NCI-H1105 treated with DMSO at 0.1 percent for 48 hours (cell line): ENCODE data around the gene KCNIP4.

Experiments
- DNase-seq: peaks from one replicate; lab custom pipeline; 2025; lab: John Stamatoyannopoulos, UW

KCNIP4 gene

DNA sequence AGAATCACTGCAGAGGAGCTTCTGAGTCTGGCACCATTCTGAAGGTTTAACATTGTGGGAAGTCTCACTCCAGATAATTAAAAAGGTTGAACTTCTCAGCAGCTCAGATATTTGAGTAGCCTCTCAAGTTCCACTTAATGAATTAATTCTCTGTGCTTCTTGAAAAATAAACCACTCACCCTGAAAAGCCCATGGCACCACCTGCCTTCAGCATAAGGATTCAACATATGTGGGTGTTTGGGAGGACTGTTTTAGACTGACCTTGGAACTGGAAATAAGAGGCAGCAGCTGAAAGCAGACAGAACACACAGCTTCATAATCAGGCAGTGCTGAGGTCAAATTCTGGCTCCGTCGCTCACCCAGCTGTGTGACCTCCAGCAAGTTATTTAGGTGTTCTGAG is 100.6 kb downstream of the KCNIP4 start:
- DNase-seq, result peak; percentile 50

DNA sequence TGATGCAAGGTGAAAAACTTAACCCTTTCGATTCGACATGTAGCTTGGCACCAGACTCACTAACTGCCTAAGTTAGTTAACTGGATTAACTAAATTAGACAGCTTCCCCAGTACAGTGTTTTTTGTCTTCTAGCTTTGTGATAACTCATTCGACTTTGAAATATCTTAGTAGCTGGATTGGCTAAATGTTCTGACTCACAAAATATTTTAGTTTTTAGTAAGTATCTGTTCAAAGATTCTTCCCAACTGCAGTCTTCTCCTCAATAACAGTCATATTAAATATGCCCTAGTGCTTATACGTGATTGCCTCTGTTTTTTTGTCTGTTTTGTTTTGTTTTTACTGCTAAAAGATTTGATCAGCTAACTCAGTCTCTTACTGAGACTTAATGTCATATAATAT is 102.9 kb downstream of the KCNIP4 start:
- no peak for DNase-seq

- no peak for DNase-seq
Observed at GRCh38 chr4:21835712-21836111, 112.9 kb downstream of the KCNIP4 start.

DNA sequence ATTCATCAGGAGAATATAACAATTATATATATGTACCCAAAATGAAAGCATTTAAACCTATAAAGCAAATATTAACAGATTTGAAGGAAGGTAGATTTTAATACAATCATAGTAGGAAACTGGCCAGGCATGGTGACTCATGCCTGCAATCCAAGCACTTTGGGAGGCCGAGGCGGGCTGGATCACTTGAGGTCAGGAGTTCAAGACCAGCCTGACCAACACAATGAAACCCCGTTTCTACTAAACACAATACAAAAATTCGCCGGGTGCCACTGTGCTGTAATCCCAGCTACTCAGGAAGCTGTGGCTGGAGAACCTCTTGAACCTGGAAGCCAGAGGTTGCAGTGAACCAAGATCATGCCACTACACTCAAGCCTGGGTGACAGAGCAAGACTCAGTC is 118.3 kb downstream of the KCNIP4 start:
- DNase-seq, result no peak

- DNase-seq, result no peak
Observed at GRCh38 chr4:21827575-21827974, 121.0 kb downstream of the KCNIP4 start.

DNA sequence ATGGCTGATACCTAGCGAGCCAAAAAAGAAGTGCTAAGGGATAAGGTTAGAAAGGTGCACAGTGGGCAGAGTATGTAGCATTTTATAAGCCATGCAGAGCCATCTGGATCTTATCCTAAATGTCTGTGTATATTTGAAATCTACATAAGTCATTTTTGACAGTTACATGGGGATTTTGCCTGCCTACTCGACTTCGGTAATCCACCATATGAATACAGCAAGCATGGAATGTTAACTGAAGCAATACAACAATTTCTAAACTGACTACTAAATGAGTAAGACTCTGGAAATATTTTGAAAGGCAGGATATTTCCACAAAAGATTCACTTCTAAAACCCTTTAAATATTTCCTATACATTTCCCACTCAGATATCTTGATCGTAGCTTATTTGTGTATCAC is 122.5 kb downstream of the KCNIP4 start:
- no peak for DNase-seq

DNA sequence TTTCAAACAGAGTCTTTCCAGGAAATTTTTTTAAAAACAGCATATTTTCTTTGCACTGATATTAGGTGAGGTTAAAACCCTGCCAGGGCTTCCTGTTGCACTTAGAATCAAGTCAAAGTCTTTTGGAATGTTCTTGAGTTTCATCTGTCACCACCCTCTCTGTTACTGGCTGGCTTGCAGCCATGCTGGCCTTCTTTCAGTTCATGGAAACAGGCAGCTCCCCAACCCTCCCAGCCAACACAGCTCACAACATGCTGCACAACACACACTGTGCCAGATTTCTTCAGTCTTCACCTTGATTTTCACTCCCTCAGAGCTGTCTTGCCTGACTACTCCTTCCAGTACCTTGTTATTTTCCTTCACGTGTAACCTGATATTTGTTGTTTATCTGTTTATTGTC is 129.5 kb downstream of the KCNIP4 start:
- no peak for DNase-seq

DNA sequence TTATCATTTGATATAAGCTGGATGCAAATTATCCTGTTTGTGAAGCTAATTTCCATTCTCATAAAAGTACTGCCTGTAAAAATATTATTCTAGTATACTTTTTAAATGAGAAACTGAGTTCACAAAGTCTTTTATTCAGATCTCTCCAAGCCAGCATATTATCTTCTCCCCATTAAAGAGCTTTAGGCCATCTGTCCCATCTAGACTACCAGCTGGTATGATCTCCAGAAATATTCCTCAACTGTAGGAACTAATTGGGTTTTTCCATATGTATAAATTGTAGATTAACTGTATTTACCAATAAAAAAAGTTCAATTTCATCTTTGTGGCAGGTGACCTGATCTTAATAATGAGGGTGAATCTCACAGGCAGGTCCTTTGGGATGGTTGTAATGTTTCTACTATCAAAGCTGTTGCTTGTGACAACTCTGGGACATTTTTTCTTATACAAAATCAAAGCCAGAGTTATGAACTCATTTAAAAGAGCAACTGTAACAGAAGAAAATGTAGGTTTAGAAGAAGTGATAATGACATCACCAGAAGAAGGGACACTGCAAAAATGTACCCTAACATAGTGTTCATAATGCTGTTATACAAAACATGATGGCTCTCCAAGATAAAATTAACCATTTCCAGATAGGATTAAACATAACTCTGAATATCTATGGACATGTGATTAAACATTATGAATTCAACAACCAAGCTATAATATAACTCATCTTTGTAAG is 132.8 kb downstream of the KCNIP4 start:
- DNase-seq, result no peak

- DNase-seq, result no peak
Observed at GRCh38 chr4:21811565-21811964, 137.0 kb downstream of the KCNIP4 start.

GRCh38 chr4:21806991-21807390 is 141.6 kb downstream of the KCNIP4 start:
- DNase-seq, result no peak

DNA sequence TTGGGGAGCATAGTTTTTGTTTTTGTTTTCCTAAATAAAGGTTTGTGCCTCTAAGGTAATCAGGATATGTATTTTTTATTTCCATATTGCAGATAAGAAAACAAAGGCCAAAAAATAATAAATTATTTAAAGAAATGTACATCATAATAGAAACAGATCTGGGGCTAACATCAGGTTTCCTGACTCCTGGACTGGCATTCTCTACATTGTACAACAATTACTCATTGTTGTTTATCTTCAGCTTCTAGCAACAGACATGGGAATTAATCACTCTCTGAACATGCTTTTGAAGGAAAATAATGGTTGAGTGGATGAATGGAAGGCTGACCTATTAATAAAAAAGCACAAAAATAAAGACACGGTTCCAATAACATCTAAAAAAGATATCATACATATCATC is 146.2 kb downstream of the KCNIP4 start:
- no peak for DNase-seq

- DNase-seq, result no peak
Observed at GRCh38 chr4:21801661-21802385, 146.7 kb downstream of the KCNIP4 start.

DNA sequence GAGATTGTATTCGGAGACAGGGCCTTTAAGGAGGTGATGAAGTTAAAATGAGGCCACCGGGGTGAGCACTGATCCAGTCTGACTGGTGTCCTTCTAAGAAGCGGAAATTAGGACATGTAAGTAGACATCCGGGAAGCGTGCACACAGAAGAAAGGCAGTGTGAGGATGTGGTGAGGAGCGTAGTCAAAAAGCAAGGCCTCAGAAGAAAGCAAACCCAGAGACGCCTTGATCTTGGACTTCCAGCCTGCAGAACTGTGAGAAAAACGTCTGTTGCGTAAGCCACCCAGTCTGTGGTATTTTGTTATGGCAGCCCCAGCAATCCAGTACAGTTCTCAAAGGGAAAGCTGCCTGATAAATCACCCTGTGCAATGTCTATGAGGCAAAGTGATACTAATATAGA is 153.5 kb downstream of the KCNIP4 start:
- DNase-seq, result no peak

DNA sequence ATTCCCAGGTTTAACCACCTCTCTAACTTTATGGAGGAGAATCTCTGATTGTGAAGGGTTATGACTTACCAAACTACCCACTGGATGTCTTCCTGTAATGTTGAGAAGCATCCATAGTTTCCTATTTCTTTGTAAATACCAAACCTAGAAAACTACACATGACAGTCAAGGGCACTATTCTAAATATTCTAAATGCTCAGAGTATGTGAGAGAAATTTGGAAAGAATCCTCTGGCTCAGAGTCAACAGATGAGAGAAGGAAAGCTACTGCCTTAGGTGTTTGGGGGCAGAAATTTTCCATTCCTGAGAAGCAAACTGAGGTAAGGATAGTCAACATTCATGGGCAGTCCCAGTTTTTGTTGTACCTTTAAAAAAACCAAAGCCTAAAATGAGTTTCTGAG is 155.8 kb downstream of the KCNIP4 start:
- no peak for DNase-seq

DNA sequence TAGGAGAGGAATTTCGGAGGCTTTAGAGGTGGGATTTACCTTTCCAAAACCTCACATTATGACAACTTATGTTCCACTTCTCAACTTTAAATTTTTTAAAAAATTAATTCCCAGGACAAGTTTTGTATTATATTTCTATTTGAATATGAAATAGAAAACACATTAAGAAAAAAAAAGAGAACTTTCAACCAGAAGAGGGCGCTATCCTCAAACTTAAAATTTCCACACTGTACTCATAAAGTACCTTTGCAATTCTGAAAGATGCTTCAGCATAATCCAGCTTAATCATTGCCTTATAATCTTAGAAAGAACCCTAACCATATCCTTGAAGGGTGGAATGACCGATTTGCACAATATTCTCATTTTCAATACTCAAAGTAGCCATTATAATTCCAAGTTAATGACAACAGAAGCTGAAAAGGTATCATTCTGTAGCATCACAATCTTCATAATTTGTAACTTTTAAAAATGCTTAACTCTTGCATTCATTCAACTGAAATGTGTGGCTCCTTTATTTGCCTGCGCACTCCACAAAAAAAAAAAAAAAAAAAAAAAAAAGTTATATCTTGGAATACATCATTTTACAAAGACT is 158.0 kb downstream of the KCNIP4 start:
- DNase-seq, result peak; percentile 32

DNA sequence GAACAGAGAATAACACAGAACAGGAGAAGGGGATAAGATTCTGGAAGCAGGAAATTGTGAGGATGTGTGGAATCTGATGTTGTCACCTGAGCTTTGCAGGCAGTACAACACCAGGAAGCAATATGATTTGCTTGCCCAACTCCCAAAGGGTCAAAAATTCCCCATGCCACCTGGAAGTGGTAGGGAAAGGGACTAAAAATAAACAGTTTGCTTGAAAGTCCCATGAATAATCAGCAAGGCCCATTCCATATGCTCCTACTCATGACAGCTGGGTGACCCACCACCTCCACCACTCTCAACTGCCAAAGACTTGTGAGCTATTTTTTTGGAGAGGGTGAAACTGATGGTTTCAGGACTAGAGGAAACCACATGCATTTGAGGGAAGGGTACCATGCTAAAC is 168.4 kb downstream of the KCNIP4 start:
- no peak for DNase-seq

GRCh38 chr4:21778702-21779101 is 169.9 kb downstream of the KCNIP4 start:
- no peak for DNase-seq

DNA sequence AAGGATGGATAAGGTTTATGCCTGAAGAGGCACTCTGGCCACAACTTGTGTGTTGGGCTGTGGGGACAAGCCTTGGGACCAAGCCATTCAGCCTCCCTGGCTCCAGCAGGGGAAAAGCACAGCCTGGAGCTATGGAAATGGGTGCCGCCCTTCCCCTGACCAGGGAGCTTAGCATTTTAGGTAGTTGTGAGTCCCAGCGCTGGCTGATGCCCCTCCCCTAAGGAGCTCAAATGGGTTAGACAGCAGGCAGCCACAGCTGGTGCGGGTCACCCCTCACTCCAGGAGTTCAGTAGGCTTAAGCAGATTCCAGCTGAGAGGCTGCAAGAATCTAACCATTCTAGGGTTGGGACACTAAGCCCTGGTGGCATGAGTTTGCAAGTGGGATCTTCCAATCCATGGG is 172.9 kb downstream of the KCNIP4 start:
- no peak for DNase-seq

GRCh38 chr4:21769404-21770147 is 179.0 kb downstream of the KCNIP4 start:
- DNase-seq, result no peak

GRCh38 chr4:21768349-21769310 is 179.9 kb downstream of the KCNIP4 start:
- DNase-seq, result peak; percentile 60

- peak; percentile 57 for DNase-seq
Observed at GRCh38 chr4:21765810-21766407, 182.7 kb downstream of the KCNIP4 start.
